NCI-H187 treated with DMSO at 0.1 percent for 48 hours (cell line): ENCODE data around the gene NRXN3.

Source experiments
- DNase-seq: peaks from one replicate; lab custom pipeline; 2025; lab: John Stamatoyannopoulos, UW

The NRXN3 gene

GRCh38 chr14:79284621-79285020, 1114.4 kb downstream of the NRXN3 start:
- no peak for DNase-seq

GRCh38 chr14:79285263-79285662, 1115.1 kb downstream of the NRXN3 start:
- DNase-seq: no peak

DNA sequence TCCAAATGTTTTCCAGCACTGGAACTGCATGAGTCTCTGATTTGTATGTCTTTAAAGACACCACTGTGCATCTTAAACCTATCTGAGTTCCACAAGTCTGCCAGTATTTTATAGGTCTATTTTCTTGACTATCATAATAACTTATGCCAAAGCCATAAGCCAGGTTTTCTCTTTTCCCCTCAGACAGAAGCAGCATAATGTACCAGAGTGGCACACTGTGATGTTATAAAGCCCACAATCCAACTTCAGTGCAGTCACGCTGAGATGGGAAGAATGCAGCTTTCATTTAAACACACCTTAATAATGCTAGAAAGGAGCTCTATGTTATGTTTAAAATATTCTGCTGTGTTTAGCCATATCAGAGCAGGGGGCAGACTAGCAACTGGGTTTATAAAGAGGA, 1117.8 kb downstream of the NRXN3 start:
- no peak for DNase-seq

DNA sequence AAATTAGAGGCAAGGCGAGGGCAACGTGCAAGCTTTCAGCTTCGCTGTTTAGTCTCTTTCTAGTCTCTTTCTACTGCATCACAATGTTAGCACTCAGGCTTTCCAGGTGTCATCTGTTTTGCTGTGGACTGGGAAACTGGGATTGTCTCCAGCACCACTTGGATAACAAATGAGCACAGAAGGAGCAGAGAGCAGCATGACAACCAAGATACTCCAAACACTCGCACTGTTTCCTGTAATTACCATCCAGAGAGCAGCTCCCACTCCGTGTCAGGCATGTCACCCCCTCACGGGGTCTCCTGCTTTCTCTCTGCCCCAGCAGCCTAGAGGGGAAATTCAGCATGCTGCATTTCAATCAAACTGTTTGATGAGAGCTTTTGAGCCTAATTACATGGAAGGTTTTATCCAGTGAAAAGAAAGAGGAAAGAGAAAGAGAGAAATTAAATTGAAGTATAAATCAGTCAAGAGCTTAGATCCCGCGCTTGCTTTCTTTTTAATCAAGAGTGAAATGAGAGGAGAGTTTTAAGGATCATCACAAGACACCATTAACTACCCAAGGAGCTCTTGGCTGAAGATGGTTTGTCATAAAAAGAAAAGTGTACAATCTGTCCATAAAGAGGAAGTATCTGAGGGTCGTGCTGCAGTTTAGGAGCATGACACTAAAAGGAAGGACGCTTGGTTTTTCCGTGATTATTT, 1123.5 kb downstream of the NRXN3 start:
- DNase-seq: no peak

- no peak for DNase-seq
These were observed 1124.3 kb downstream of the NRXN3 start for GRCh38 chr14:79294499-79294898.

DNA sequence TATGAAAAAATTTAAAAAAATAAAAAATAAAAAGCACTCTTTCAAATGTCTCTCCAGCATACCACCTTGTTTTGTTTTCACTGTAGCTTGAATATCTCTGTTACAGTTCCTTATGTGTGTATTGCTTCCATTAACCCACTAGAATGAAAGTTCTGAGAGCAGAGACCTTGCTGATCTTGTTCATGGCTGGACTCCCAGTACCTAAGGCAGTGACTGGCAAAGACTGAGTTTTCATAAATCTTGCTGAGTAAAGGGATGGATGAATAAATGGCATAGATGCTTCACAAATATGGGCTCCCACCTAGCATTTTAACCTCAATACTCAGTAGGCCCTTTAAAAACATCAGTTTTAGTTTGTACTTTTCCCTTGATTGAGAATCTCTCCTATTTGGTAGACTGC, 1125.2 kb downstream of the NRXN3 start:
- no peak for DNase-seq

GRCh38 chr14:79298373-79298772, 1128.2 kb downstream of the NRXN3 start:
- no peak for DNase-seq

DNA sequence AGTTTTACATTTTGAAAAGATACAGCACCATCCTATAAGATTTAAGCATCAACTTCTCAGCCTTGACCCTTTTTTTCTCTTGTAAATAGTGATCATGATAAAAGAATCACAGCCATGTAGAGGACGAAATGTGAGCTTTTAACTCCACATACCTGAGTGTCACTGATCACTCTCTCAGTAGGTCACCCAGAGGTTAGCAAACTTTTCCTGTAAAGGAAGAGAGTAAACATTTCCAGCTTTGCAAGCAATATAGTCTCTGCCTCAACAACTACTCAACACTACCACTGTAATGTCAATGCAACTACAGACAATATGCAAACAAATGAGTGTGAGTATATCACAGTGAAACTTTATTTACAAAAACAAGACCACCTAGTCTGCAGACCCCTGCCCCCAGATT, 1129.0 kb downstream of the NRXN3 start:
- no peak for DNase-seq

GRCh38 chr14:79304279-79304678, 1134.1 kb downstream of the NRXN3 start:
- no peak for DNase-seq

DNA sequence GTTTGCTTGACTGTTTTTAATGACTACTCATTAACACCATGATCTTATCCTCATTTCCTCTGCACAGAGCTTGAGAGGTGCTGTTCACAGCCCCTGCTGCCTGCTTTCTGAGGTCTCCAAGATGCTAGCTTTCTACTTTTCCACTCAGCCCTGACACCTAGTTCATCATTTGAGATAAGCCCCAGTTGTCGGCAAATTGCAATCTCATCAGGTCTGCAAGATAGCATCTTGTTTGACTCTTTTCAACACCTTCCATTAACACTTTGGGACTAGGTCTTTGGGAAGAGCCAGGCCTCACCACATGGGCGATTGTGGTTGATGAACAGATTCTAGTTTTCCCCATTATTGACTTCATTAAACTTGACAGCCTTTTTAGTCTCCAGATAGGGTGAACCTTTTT, 1136.4 kb downstream of the NRXN3 start:
- no peak for DNase-seq

DNA sequence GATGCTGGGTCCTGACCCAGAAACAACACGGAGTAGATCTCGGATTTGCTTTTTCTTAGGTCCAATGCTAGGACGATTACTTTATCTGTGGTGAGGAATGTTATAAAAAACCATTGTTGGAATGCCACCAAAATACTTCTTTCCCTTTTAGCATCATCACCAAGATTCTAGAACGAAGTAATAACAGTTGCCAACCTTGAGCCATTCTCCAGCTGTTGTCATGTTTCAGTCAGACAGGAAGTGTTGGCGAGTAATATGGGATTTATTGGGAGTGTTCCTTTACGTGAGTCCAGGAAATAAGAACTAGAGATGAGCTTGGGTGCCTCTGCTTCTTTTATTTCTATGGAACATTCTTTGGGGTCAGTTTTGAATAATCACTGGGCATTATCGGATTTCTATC, 1148.2 kb downstream of the NRXN3 start:
- no peak for DNase-seq

- no peak for DNase-seq
These were observed 1150.4 kb downstream of the NRXN3 start for GRCh38 chr14:79320561-79320960.

DNA sequence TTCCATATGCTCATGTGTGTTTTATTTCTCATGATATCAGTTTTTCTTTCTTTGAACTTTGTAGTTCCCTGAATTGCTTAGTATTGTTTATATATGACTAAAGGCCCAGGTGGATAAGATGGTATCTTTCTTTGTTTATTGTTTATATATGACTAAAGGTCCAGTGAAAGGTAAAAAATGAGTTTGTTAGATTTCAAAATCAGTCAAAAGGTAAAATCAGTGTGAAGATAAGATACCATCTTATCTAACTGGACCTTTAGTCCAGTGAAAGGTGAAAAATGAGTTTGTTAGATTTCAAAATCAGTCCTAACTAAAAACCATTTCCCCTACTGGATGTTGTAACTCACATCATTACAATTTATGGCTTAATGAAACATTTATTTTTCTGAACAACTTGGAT, 1150.9 kb downstream of the NRXN3 start:
- DNase-seq: no peak

- DNase-seq: peak; percentile 97
These were observed 1154.9 kb downstream of the NRXN3 start for GRCh38 chr14:79325071-79325470.

GRCh38 chr14:79325557-79325956, 1155.4 kb downstream of the NRXN3 start:
- DNase-seq: peak; percentile 97

DNA sequence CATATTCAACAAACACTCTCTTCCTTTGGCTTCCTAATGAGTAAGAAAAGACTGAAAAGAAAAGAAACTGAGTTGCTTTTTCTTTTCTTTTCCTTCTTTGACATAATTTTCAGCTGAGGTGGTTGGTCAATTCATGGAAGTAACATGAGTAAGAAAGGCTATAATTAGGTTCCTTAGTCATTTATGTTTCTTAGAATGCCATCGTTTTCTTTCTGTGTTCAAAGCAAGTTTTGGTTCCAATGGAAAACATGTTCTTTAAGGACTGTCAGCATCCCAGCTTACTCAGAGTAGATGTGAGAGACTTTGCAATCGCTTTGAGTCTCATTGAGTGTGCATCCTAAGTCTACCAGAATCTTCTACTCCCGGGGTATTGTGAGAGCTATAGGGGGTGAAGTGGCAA, 1158.7 kb downstream of the NRXN3 start:
- no peak for DNase-seq

- no peak for DNase-seq
These were observed 1161.7 kb downstream of the NRXN3 start for GRCh38 chr14:79331830-79332229.

- DNase-seq: no peak
These were observed 1162.5 kb downstream of the NRXN3 start for GRCh38 chr14:79332504-79333197.

DNA sequence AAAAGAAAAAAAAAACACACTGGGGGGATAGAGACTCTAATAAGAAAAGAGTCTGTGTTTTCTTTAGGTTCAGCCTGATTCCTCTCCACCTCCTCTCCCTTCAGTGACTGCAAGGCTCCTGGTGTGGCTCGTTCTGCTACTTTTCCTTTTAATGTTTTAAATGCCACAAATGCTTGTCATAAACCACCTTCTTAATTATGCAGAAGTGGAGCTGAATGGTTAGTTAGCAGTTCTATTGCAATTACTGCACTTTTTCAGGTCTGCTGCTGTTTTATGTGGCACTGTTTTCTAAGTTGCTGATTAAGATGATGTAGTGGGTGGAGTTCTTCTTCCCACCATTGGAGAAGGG, 1163.0 kb downstream of the NRXN3 start:
- no peak for DNase-seq

GRCh38 chr14:79334272-79334671, 1164.1 kb downstream of the NRXN3 start:
- no peak for DNase-seq

GRCh38 chr14:79337761-79338160, 1167.6 kb downstream of the NRXN3 start:
- no peak for DNase-seq

- no peak for DNase-seq
These were observed 1172.8 kb downstream of the NRXN3 start for GRCh38 chr14:79342942-79343341.

DNA sequence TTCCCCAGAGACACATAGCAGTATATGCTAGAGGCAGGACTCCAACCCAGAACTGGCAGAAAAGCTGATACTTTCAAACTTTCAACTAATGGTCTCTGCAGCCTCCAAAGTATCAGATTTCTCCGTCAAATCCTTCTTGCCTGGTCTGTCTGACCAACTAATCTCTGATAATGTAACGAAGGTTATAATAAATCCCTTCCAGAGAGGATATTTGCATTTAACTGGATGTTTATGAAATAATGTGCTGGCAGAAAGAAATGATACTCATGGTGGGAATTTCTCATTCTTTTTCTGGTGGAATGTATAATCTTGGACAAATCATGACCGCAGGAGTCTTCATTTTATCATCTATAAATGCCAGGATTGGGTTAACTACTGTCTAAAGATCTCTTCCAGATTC, 1180.8 kb downstream of the NRXN3 start:
- DNase-seq: no peak

DNA sequence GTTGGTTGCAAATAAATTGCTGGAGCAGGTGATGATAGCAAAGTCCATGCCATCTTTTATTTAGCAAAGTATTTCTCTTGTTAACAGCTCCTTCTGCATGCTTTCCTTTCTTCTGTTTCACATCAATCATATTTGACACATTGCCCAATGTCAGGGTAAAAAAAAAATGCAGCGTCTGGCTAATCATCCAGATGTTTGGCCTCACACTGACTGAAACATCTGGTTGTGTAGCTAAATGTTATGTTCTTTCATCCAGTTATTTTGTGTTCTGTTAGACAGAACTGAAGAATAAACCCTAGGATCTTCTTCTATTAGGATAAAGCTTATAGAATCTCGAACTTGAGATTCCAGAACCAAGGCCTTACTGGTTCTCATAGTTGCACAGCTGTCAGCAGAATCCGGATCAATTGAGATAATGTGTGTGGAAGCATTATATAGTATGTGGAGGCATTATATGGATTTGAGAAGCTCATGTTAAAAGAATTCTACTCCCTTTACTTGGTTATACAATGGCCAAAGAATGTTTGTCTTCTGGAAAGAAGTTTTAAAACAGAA, 1182.0 kb downstream of the NRXN3 start:
- no peak for DNase-seq
